Measurements from ENCODE around the gene CEPT1. TPM values are rescaled to one million over a fixed set of nuclear protein-coding genes. Genes with fewer than 3 reads are reported as not detected.

CEPT1 gene
- polyA plus RNA-seq, 6 donors from 2014 or later, result 52.0 to 76.1 (median 65.8) TPM

DNA sequence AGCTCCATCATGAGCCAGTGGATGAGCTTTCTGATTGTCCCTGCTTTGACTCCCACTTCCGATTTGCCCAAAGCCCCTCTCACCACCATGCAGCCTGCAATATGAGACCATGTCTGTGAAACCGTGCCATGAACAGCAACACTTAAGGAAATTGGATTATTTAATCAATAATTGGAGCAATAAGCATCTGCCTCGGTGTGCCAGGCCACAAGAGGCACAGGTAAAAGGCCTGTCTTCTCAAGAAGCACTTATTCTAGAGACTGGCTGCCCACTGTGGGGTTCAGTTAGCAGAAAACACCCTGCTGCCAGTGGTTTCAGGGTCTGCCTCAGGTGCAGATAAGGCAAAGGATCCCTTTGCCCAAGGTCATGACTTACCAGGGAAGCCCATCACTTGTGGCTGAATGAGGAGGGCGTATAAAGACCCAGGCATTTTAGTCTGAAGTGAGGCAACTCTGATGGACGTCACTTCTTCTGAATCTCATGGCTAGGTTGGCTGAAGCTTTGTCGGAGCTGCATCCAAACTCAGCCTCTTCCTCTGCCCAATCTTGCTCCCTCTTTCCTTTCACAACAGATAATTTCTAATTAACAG, 80.4 kb downstream of the CEPT1 start:
- ATAC-seq (ENCODE audit: low read depth in 2 of 2), result no peak
- Mint-ChIP-seq H3K9me3 (peaks cover 0 to 4% (median 2%) of the 10 kb centered on the region in 7 donors), H3K4me3 (peak overlapping the region; percentile 65 to 85 (median 80)), H3K27ac (peak overlapping the region; percentile 58 to 99 (median 96)), H3K4me1 (peaks cover 84 to 94% (median 93%) of the 10 kb centered on the region in 3 donors), H3K27me3 (peaks cover 0 to 4% (median 0%) of the 10 kb centered on the region in 3 donors), H3K36me3 (no peaks in the 10 kb centered on the region)
- DNase-seq, result no peak

DNA sequence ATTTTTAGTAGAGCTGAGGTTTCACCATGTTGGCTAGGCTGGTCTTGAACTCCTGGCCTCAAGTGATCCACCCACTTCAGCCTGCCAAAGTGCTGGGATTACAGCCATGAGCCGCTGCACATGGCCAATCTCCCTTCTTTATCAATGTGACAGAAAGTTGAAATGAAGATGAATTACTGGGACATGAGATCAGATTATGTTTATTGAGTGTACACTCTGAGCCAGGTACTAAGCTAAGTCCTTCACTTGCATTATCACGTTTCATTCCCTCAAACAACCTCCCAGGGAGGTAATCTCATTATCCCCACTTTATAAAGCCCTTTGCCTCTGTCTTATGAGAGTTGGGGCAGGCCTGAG, 81.2 kb downstream of the CEPT1 start:
- Mint-ChIP-seq H3K4me3 (peak overlapping the region; percentile 65 to 85 (median 80)), H3K27ac (peak overlapping the region; percentile 58 to 99 (median 94)), H3K4me1 (peaks cover 85 to 94% (median 93%) of the 10 kb centered on the region in 3 donors), H3K27me3 (no peaks in the 10 kb centered on the region), H3K9me3 (peaks cover 0 to 4% (median 0%) of the 10 kb centered on the region in 7 donors), H3K36me3 (no peaks in the 10 kb centered on the region)
- ATAC-seq (ENCODE audit: low read depth in 2 of 2) (no peak), DNase-seq (no peak)

DNA sequence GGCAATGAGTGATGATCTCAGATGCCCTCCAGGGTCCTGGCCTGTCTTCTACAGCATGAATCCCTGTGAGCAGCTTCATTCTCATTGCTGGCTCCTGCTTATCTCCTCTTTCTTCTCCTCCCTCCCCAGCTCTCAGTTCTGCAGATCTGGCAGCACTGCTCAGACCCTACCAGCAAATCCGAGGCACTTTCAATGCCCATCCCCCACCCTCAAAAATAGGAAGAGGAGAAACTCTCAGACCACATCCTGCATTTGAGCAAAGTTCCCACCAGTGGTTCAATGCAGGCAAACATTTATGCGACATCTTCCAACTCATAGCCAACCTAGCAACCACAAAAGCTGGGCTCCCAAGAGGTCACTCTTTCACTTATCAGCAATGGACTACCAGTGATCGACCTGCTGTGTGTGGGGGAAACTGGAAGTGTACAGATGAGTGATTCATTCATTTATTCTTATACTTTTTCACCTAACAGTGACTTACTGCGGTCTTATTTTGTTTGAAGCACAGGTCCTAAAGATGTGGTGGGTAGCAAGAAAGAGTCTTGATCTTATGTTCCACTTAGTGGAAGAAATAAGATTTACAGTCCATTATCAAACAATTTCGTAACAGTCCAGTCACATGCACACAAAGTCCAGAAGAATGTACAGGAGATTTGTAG, 81.7 kb downstream of the CEPT1 start:
- H3K4me3 Mint-ChIP-seq, result peak overlapping the region; percentile 65 to 85 (median 80)
- DNase-seq, result peak; percentile 74
- no peaks in the 10 kb centered on the region for H3K27me3 Mint-ChIP-seq
- peak overlapping the region; percentile 33 to 99 (median 94) for H3K27ac Mint-ChIP-seq
- peaks cover 85 to 94% (median 91%) of the 10 kb centered on the region in 3 donors for H3K4me1 Mint-ChIP-seq
- peak; percentile 31 to 39 for ATAC-seq (ENCODE audit: low read depth in 2 of 2)
- H3K9me3 Mint-ChIP-seq, result peaks cover 0 to 4% (median 0%) of the 10 kb centered on the region in 7 donors
- H3K36me3 Mint-ChIP-seq, result no peaks in the 10 kb centered on the region

DNA sequence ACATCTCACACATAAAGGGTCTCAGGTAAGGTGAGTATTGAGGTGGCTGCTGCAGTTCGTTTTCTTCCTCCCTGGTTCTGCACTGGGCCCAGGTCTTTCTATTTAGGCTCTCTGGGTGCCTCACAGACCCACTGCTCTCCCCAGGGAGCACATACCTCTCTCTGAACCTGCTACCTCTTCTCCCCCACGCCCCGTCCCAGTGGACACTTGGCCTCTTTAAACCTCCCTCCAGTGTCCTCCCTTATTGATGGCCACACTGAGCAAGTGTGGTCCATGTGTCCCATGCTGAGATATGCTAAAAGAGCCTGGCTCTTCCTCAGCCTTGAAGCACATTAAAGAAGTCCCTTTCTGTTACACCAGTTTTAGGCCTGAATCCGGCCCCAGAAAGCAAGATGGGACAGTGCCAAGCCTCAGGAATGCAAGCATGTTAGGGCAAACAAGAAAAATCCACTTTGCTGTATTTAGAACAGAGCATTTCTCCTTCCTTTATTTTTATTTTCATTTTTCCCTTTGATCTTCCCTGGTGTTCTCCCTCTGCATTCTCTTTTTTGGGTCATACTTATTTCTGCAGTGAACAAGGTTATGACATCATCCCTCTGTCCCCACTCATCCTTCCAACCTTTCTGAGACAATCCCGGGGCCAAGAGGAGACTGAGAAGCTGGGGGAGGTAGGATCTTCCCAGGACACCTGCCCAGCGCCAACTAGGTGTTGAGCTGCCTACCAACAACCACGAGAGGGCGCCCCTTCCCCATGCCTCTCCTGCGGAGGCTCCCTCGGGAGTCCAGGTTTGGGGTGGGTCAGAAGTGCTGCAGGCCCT, 82.5 kb downstream of the CEPT1 start:
- peak; percentile 71 for DNase-seq
- peak overlapping the region; percentile 65 to 85 (median 80) for H3K4me3 Mint-ChIP-seq
- peak overlapping the region; percentile 94 to 99 (median 94) for H3K27ac Mint-ChIP-seq
- H3K9me3 Mint-ChIP-seq, result peaks cover 0 to 4% (median 0%) of the 10 kb centered on the region in 7 donors
- peak; percentile 29 to 31 for ATAC-seq (ENCODE audit: low read depth in 2 of 2)
- H3K27me3 Mint-ChIP-seq, result no peaks in the 10 kb centered on the region
- no peaks in the 10 kb centered on the region for H3K36me3 Mint-ChIP-seq
- H3K4me1 Mint-ChIP-seq, result peaks cover 85 to 94% (median 91%) of the 10 kb centered on the region in 3 donors

DNA sequence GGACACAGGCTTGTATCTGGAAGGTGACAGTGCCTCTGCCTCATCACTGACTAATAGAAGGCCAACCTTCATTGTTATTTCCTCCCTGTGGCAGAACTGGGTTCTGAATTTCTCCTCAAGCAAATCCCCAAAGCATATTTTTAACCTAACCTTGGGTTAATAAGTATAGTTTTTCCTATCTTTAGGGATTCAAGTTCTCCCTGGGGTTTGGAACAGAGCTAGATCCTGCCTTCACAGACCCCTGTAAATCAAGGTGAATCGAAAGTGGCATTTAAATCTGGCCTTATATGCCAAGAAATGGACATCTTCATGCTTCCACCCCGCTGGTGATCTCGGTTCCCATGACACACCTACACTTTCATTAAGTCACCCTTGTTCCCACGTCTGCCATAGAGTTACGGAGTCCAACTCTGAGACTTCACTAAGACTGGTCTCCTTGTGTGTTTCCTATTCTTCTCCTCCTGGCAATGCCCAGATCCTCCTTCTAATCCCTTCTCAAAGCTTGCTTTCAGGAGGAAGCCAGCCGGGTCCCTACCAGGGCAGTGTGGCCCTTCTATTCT, 83.2 kb downstream of the CEPT1 start:
- Mint-ChIP-seq H3K27me3 (no peaks in the 10 kb centered on the region), H3K27ac (peak overlapping the region; percentile 35 to 98 (median 94)), H3K36me3 (no peaks in the 10 kb centered on the region), H3K4me3 (peak overlapping the region in 7 of 8 donors; percentile 65 to 85 (median 79)), H3K4me1 (peaks cover 81 to 91% (median 90%) of the 10 kb centered on the region in 3 donors), H3K9me3 (peaks cover 0 to 3% (median 0%) of the 10 kb centered on the region in 7 donors)
- ATAC-seq (ENCODE audit: low read depth in 2 of 2), result no peak
- no peak for DNase-seq

DNA sequence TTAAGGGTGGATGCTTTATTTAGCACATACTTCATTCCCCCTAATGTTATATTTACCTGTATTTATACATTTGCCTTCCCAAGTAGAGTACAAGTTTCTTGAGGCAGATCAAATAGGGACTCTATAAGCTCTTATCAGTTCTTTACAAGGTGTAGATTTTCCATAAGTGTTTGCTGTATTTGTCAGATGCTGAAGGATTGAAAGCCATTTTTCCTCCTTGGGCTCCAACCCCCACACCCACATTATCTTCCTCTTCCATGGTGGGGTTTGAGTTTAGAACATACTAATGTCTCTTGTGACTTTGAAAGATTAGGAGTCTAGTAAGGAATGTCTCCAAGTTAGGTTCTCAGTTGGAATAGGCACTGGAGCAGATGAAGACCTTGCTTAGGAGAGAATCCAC, 85.1 kb downstream of the CEPT1 start:
- Mint-ChIP-seq H3K4me3 (peak overlapping the region in 4 of 8 donors; percentile 4 to 62 (median 26)), H3K27ac (peak overlapping the region in 5 of 6 donors; percentile 37 to 93 (median 78)), H3K27me3 (no peaks in the 10 kb centered on the region), H3K36me3 (no peaks in the 10 kb centered on the region), H3K9me3 (peaks cover 0 to 4% (median 1%) of the 10 kb centered on the region in 7 donors), H3K4me1 (peaks cover 69 to 90% (median 77%) of the 10 kb centered on the region in 3 donors)
- no peak for DNase-seq
- ATAC-seq (ENCODE audit: low read depth in 2 of 2), result no peak

DNA sequence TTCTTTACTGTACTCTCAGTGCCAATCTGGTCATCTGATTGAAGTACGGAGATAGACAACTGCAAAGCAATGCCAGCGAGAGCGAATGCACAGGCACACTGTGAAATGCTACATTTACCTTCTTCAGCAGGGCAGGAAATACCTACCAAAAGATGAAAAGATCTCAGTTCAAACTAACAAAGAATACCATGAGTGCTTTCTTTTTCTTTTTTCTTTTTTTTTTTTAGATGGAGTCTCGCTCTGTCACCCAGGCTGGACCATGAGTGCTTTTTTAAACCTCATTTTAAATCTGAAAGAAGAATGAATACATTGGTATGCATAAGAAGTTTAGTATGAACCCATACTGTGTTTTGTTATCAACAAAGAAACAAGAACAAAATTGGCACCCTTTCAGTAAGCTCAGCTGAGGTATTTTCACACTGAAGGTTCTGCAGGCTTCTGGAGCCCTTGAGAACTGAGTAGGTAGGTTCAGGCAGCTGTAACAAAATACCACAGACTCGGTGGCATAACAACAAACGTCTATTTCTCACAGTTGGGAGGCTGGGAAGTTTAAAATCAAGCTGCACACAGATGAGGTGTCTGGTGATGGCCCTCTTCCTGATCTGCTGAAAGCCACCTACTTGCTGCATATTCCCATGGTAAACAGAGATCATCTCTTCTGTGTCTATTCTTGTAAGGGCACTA, 85.8 kb downstream of the CEPT1 start:
- Mint-ChIP-seq H3K4me3 (peak overlapping the region in 7 of 8 donors; percentile 28 to 73 (median 47)), H3K27me3 (no peaks in the 10 kb centered on the region), H3K4me1 (peaks cover 66 to 90% (median 75%) of the 10 kb centered on the region in 3 donors), H3K9me3 (peaks cover 0 to 5% (median 1%) of the 10 kb centered on the region in 7 donors), H3K27ac (peak overlapping the region; percentile 34 to 93 (median 73)), H3K36me3 (no peaks in the 10 kb centered on the region)
- ATAC-seq (ENCODE audit: low read depth in 2 of 2) (no peak), DNase-seq (no peak)

DNA sequence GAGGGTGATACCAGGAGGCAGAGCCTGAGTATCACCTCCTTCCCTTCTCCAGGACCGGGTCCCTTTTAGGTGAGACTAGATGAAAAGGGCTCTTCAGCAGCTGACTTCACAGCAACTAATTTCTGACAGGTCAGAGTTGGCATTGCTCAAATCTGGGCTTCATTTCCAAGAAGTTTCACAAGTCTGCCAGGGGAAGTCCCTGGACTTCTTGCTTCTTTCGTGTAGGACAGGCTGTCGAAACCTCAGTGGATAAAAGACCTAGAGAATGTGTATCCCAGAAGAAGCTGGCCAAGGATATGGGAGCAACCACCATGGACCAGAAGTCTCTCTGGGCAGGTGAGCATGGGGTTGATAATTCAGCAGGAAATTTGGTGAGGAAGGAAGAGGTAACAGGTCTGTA, 87.4 kb downstream of the CEPT1 start, which contains the start of gene CHI3L2:
Gene CHI3L2 (plus strand): TSS at position 280 of the 400 bp plus-strand sequence. CDS start 17 bp downstream, at position 297.
- H3K4me1 Mint-ChIP-seq, result peaks cover 61 to 90% (median 75%) of the 10 kb centered on the region in 3 donors

DNA sequence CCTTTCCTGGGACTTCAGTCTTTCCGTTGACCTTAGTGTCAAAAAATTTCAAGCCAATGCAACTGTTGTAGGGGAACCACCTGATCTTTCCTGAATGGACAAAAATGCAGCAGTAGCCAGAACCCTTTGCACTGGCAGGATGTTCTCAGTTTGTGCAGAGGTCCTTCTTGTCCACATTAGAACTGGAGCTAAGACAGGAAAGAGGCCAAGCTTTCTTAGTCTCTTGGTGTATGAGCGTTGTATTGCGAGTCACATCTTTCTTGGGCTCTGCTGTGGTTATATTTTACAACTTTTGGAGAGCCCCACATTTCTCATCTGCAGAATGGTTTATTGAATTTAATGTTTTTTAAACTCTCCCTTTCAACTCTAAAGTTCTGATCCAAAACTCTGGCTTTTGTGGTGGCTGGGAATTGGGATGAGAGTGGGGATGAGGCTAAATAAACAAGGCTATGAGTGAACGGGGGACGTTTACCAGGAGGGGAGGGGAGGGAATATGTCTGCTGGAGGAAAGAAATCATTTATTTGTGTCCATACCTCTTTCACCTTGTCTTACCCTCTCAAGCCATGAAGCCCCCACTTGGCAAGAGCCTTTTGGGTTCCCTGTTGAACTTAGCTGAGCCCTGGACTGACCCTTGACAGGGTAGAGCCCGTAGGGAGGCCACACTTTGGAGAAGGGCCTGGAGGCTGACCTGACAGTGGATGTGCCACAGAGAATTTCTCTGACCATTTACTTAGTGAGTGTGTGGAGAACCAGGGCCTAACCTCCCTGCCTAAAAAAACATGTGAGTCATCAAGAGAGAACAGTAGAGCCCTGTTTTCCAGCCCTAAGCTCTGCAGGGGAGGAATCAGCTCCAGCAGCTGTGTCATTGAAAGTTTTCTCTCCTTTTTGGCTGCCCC, 88.1 kb downstream of the CEPT1 start:
- H3K9me3 Mint-ChIP-seq, result peaks cover 0 to 5% (median 1%) of the 10 kb centered on the region in 7 donors
- ATAC-seq (ENCODE audit: low read depth in 2 of 2) (no peak), DNase-seq (no peak)
- H3K27me3 Mint-ChIP-seq, result no peaks in the 10 kb centered on the region
- peaks cover 0 to 5% of the 10 kb centered on the region in 2 donors for H3K36me3 Mint-ChIP-seq
- peaks cover 56 to 89% (median 69%) of the 10 kb centered on the region in 3 donors for H3K4me1 Mint-ChIP-seq
- peak overlapping the region in 4 of 8 donors; percentile 3 to 59 (median 52) for H3K4me3 Mint-ChIP-seq
- peak overlapping the region in 4 of 6 donors; percentile 6 to 61 (median 38) for H3K27ac Mint-ChIP-seq

More for the DNA sequence above, 87.4 kb downstream of the CEPT1 start, which contains the start of gene CHI3L2:
- peak within 1 kb of the TSS in 5 of 8 donors; percentile 3 to 59 (median 48) for H3K4me3 Mint-ChIP-seq
- H3K9me3 Mint-ChIP-seq, result peaks cover 0 to 5% (median 1%) of the 10 kb centered on the region in 7 donors
- peaks cover 0 to 5% of the 10 kb centered on the region in 2 donors for H3K36me3 Mint-ChIP-seq
- DNase-seq, result no peak
- no peaks in the 10 kb centered on the region for H3K27me3 Mint-ChIP-seq
- ATAC-seq (ENCODE audit: low read depth in 2 of 2), result no peak
- H3K27ac Mint-ChIP-seq, result peak within 1 kb of the TSS in 5 of 6 donors; percentile 6 to 88 (median 33)

DNA sequence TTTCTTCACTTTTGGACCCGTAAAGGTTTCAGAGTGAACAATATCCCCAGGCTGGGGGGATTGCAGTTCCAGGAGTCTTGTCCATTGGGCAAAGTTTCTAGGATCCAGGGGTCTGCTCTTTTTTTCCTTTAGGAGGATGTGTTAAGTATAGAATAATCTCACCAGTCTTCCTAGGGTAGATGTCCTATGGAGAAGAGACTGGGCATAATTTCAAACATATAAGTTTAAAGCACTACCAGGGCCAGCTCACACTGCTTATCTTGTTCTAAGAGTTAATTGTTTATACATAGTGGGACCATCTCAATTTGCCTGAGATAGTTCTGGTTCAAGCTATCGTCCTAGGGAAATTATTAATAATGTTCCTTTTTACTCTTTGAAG, 88.7 kb downstream of the CEPT1 start:
- Mint-ChIP-seq H3K4me3 (peak overlapping the region in 3 of 8 donors; percentile 56 to 90 (median 78)), H3K4me1 (peaks cover 50 to 86% (median 63%) of the 10 kb centered on the region in 3 donors), H3K27me3 (no peaks in the 10 kb centered on the region), H3K9me3 (peaks cover 0 to 5% (median 1%) of the 10 kb centered on the region in 7 donors), H3K36me3 (peaks cover 0 to 5% of the 10 kb centered on the region in 2 donors), H3K27ac (peak overlapping the region in 3 of 6 donors; percentile 15 to 61 (median 16))
- no peak for ATAC-seq (ENCODE audit: low read depth in 2 of 2)
- no peak for DNase-seq

DNA sequence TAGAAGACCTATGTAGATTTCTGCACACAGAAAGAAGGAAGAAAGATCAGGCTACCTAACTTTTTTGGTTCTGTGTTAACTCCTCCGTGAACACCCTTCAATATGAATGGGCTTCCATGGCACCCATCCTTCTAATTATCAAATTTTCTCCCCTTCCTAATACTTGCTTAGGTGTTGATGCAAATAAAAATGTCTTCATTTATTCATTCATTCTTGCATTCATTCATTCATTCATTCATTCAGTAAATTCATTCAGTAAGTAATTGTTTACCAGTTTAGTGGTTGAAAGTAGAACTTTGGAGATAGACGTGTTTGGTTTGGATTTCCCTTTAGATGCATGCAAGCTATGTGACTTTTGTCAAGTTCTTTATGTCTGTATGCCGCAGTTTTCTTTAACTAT, 92.1 kb downstream of the CEPT1 start:
- ATAC-seq (ENCODE audit: low read depth in 2 of 2) (no peak), DNase-seq (no peak)
- peaks cover 0 to 5% (median 1%) of the 10 kb centered on the region in 7 donors for H3K9me3 Mint-ChIP-seq
- H3K4me1 Mint-ChIP-seq, result peaks cover 35 to 92% (median 37%) of the 10 kb centered on the region in 3 donors
- peaks cover 19 to 20% of the 10 kb centered on the region in 2 donors for H3K36me3 Mint-ChIP-seq
- H3K27ac Mint-ChIP-seq, result no peak overlapping the region
- no peaks in the 10 kb centered on the region for H3K27me3 Mint-ChIP-seq
- H3K4me3 Mint-ChIP-seq, result peak overlapping the region in 7 of 8 donors; percentile 19 to 97 (median 87)
